CD4-positive, alpha-beta T cell (primary cell): Measurements from ENCODE around the gene OSGEPL1. TPM values are rescaled to one million over a fixed set of nuclear protein-coding genes. Genes with fewer than 3 reads are reported as not detected.

Experiments
- ATAC-seq: fragments of 200-7000 bp; cut with Tn5 transposase; one replicate; pipeline ENCODE4 v1.10.0; 2022; ENCODE audit warnings: mild to moderate bottlenecking; ENCODE audit not compliant: poor library complexity
- CTCF ChIA-PET: fragments of 350-600 bp; sonication (Branson Sonifier 250); formaldehyde crosslinking; loops from one replicate; lab custom pipeline; 2021; ENCODE audit warnings: antibody characterized with exemption, inconsistent platforms; lab: Charles Lee
- POLR2A ChIA-PET: fragments of 350-600 bp; sonication (Branson Sonifier 250); formaldehyde crosslinking; loops from one replicate; lab custom pipeline; 2021; ENCODE audit warnings: antibody characterized with exemption, inconsistent platforms; lab: Charles Lee
- DNase-seq, 14 experiments: peaks; one replicate each; pipeline ENCODE4 v3.0.0-alpha.2; 2013 to 2020; ENCODE audit warnings: mixed read lengths in 2 of 14
- H3K27ac ChIP-seq, 2 donors: one replicate each; pipeline versions ENCODE4 v1.5.1 to v1.7.0; 2013; ENCODE audit warnings: low read length in 2 of 2, low read depth in 1 of 2, mild to moderate bottlenecking in 1 of 2
- H3K27me3 ChIP-seq, 2 experiments: 1 replicate in 1 of 2; 2 replicates in 1 of 2; pipeline versions ENCODE4 v1.6.1 to v1.7.0; 2013; ENCODE audit warnings: low read length in 2 of 2, control low read depth in 1 of 2, mild to moderate bottlenecking in 1 of 2, moderate library complexity in 1 of 2; ENCODE audit not compliant: insufficient read depth in 2 of 2, control insufficient read depth in 1 of 2
- H3K36me3 ChIP-seq: one replicate; pipeline ENCODE4 v1.6.1; 2013; ENCODE audit warnings: low read length, control low read depth; ENCODE audit not compliant: insufficient read depth
- H3K4me1 ChIP-seq: one replicate; pipeline ENCODE4 v1.6.1; 2013; ENCODE audit warnings: low read length, control low read depth; ENCODE audit not compliant: insufficient read depth
- H3K4me3 ChIP-seq: one replicate; pipeline ENCODE4 v1.5.1; 2013; ENCODE audit warnings: mild to moderate bottlenecking, low read length, moderate library complexity
- H3K9me3 ChIP-seq, 2 experiments: 1 replicate in 1 of 2; 2 replicates in 1 of 2; pipeline versions ENCODE4 v1.6.1 to v1.7.0; 2013; ENCODE audit warnings: low read length in 2 of 2, mild to moderate bottlenecking in 2 of 2, control low read depth in 1 of 2, moderate library complexity in 1 of 2; ENCODE audit not compliant: control insufficient read depth in 1 of 2, insufficient read depth in 1 of 2
- H3K27ac Mint-ChIP-seq: one replicate; pipeline ENCODE4 v1.8.0; 2020; ENCODE audit warnings: mixed read lengths
- H3K27me3 Mint-ChIP-seq: one replicate; pipeline ENCODE4 v1.8.0; 2021; ENCODE audit warnings: mixed read lengths
- H3K36me3 Mint-ChIP-seq: one replicate; pipeline ENCODE4 v1.8.0; 2021; ENCODE audit warnings: low read depth, mixed read lengths
- H3K4me1 Mint-ChIP-seq: one replicate; pipeline ENCODE4 v1.8.0; 2021; ENCODE audit warnings: low read depth, mixed read lengths
- H3K4me3 Mint-ChIP-seq: one replicate; pipeline ENCODE4 v1.8.0; 2020; ENCODE audit warnings: mild to moderate bottlenecking, mixed read lengths
- H3K9me3 Mint-ChIP-seq: one replicate; pipeline ENCODE4 v1.8.0; 2020; ENCODE audit warnings: mixed read lengths
- CTCF ChIP-seq: fragments of 200-600 bp; IDR thresholded peaks from one replicate; pipeline ENCODE4 v1.8.0; 2022; ENCODE audit warnings: antibody characterized with exemption, mild to moderate bottlenecking
- intact Hi-C, 2 experiments: fragments of 100-400 bp; cut with DNase I in 1 of 2; cut with micrococcal nuclease in 1 of 2; formaldehyde crosslinking; loops; one replicate each; pipeline versions ENCODE4 v1.15.1 to v1.9.0; 2023 to 2025; cut with DNase I, micrococcal nuclease
- total RNA-seq, 174 experiments: library from RNA in 2 of 174; stranded (reverse) in 2 of 174; gene quantifications; one replicate each; pipeline ENCODE4 v1.2.3 and lab custom pipeline; 2021 to 2026

Gene OSGEPL1
- total RNA-seq, 2 experiments from 2014 or later: 3.3 to 3.7 TPM

- no peaks in the 10 kb centered on the region for H3K4me1 Mint-ChIP-seq
- ATAC-seq: peak; percentile 71
- H3K27ac Mint-ChIP-seq: no peak overlapping the region
- H3K9me3 ChIP-seq: no peaks in the 10 kb centered on the region
- H3K9me3 Mint-ChIP-seq: no peaks in the 10 kb centered on the region
- ChIA-PET CTCF (interaction anchor here (0.8 to 1.8 kb wide), 2 partner anchors 24 to 38 kb away, joined by 3 to 15 read pairs; no protein-coding TSS in a partner anchor), POLR2A (interaction anchor here (1.0 to 1.6 kb wide), 4 partner anchors 24 to 118 kb away, joined by 3 to 7 read pairs (median 4); partner anchors contain the start of genes ANKAR and SLC40A1)
- H3K4me3 Mint-ChIP-seq: no peak overlapping the region
- no peak overlapping the region for H3K4me3 ChIP-seq
- no peaks in the 10 kb centered on the region for H3K36me3 ChIP-seq
- DNase-seq: peak in 8 of 14 experiments; percentile 11 to 76 (median 49)
- no peaks in the 10 kb centered on the region for H3K36me3 Mint-ChIP-seq
- peak; percentile 87 for TF ChIP-seq CTCF
- H3K27me3 ChIP-seq: no peaks in the 10 kb centered on the region
- no peak overlapping the region for H3K27ac ChIP-seq
- intact Hi-C loops: loop anchor here in 1 of 2 experiments (1.0 to 5.0 kb wide), 2 partner anchors 37 to 1176 kb away; partner anchors contain the start of gene ASNSD1
- no peaks in the 10 kb centered on the region for H3K27me3 Mint-ChIP-seq
- no peaks in the 10 kb centered on the region for H3K4me1 ChIP-seq
Observed at GRCh38 chr2:189698020-189698887, 64.3 kb downstream of the OSGEPL1 start.

Other genes with a start within 250 kb of the OSGEPL1 start
- gene SLC40A1, start 182.0 kb downstream of the OSGEPL1 start, total RNA-seq: 1 to 10 TPM; 7.4 to 8.2 TPM
- gene ASNSD1, start 101.3 kb downstream of the OSGEPL1 start, total RNA-seq: 10 to 100 TPM; 38.9 to 40.6 TPM
- 1 to 10 TPM; 7.9 to 8.0 TPM for gene ANKAR, start 88.1 kb downstream of the OSGEPL1 start, total RNA-seq
- 100 to 1,000 TPM; 104 to 106 TPM for gene ORMDL1, start 21.5 kb upstream of the OSGEPL1 start, total RNA-seq
- gene PMS1, start 21.7 kb upstream of the OSGEPL1 start, total RNA-seq: 1 to 10 TPM; 9.6 to 9.8 TPM